Hepatocyte (in vitro differentiated cells): Measurements from ENCODE around the gene ABCG2.

Source experiments
- CTCF ChIP-seq: fragments of 200-600 bp; sonication (generic); IDR thresholded peaks from 2 replicates; pipeline ENCODE4 v1.5.1; 2016; ENCODE audit warnings: antibody characterized with exemption, mild to moderate bottlenecking; ENCODE audit not compliant: poor library complexity
- EZH2 ChIP-seq: fragments of 200-600 bp; sonication (generic); IDR thresholded peaks from 2 replicates; pipeline ENCODE4 v1.6.1; 2016; ENCODE audit warnings: antibody characterized with exemption, mild to moderate bottlenecking, borderline replicate concordance
- EZH2phosphoT487 ChIP-seq: fragments of 200-600 bp; sonication (generic); IDR thresholded peaks from one replicate; pipeline ENCODE4 v1.6.1; 2018; ENCODE audit warnings: antibody characterized with exemption, mild to moderate bottlenecking, low read depth, moderate library complexity; ENCODE audit not compliant: unreplicated experiment, severe bottlenecking

- TF ChIP-seq CTCF (no peak), EZH2 (no peak), EZH2phosphoT487 (no peak)
These were observed 49.1 kb downstream of the ABCG2 start for GRCh38 chr4:88109123-88109881.
